Natural killer cell (primary cell): Measurements from ENCODE around the gene MID1. TPM values are rescaled to one million over a fixed set of nuclear protein-coding genes. Genes with fewer than 3 reads are reported as not detected.
A peak's percentile ranks its signal among the peaks of the same experiment; 100 is the strongest.

Experiments
- ATAC-seq, 3 donors: fragments of 150-1000 bp in 2 of 3; fragments of 200-7000 bp in 1 of 3; cut with Tn5 transposase; 1 replicate in 1 of 3; 2 replicates in 2 of 3; pipeline ENCODE4 v1.10.0; 2021; ENCODE audit warnings: mild to moderate bottlenecking in 2 of 3, moderate library complexity in 2 of 3
- DNase-seq, 2 donors: peaks; one replicate each; pipeline versions ENCODE4 v3.0.0 to v3.0.0-alpha.2; 2013 to 2021; ENCODE audit warnings: mixed read lengths in 1 of 2
- H3K27ac ChIP-seq: one replicate; pipeline ENCODE4 v1.5.1; 2013; ENCODE audit warnings: mild to moderate bottlenecking, low read length
- H3K27me3 ChIP-seq: one replicate; pipeline ENCODE4 v1.6.1; 2013; ENCODE audit warnings: low read length; ENCODE audit not compliant: control insufficient read depth, insufficient read depth
- H3K36me3 ChIP-seq: one replicate; pipeline ENCODE4 v1.6.1; 2013; ENCODE audit warnings: low read length; ENCODE audit not compliant: control insufficient read depth, insufficient read depth
- H3K4me1 ChIP-seq: one replicate; pipeline ENCODE4 v1.6.1; 2013; ENCODE audit warnings: low read length; ENCODE audit not compliant: control insufficient read depth, insufficient read depth
- H3K4me3 ChIP-seq: one replicate; pipeline ENCODE4 v1.5.1; 2013; ENCODE audit warnings: low read length
- H3K9me3 ChIP-seq: one replicate; pipeline ENCODE4 v1.6.1; 2013; ENCODE audit warnings: low read length; ENCODE audit not compliant: control insufficient read depth, insufficient read depth
- H3K27ac Mint-ChIP-seq, 2 donors: one replicate each; pipeline ENCODE4 v1.8.0; 2022; ENCODE audit warnings: mild to moderate bottlenecking in 2 of 2, mixed read lengths in 2 of 2, moderate library complexity in 1 of 2
- H3K27me3 Mint-ChIP-seq, 2 donors: one replicate each; pipeline ENCODE4 v1.8.0; 2022; ENCODE audit warnings: low read depth in 2 of 2, mixed read lengths in 2 of 2
- H3K36me3 Mint-ChIP-seq: one replicate; pipeline ENCODE4 v1.8.0; 2022; ENCODE audit warnings: mixed read lengths
- H3K4me1 Mint-ChIP-seq, 2 donors: one replicate each; pipeline ENCODE4 v1.8.0; 2022; ENCODE audit warnings: mixed read lengths in 2 of 2
- H3K4me3 Mint-ChIP-seq: one replicate; pipeline ENCODE4 v1.8.0; 2022; ENCODE audit warnings: mild to moderate bottlenecking, moderate library complexity, mixed read lengths
- H3K9me3 Mint-ChIP-seq, 2 donors: one replicate each; pipeline ENCODE4 v1.8.0; 2022; ENCODE audit warnings: mixed read lengths in 2 of 2
- CTCF ChIP-seq: fragments of 200-600 bp; IDR thresholded peaks from one replicate; pipeline ENCODE4 v1.8.0; 2022; ENCODE audit warnings: antibody characterized with exemption
- WGBS: methylation state at CpG from one replicate; pipeline ENCODE4 v1.1.7; 2013; ENCODE audit warnings: missing lambda C conversion rate; ENCODE audit not compliant: insufficient coverage; 5-methylcytosine and 5-hydroxymethylcytosine counted together
- intact Hi-C: fragments of 100-400 bp; cut with micrococcal nuclease; formaldehyde crosslinking; loops from one replicate; pipeline ENCODE4 v1.14.2; 2022
- total RNA-seq, 4 donors: library from RNA; stranded (reverse); fragments of 120-200 nt in 1 of 4; gene quantifications; one replicate each; pipeline versions ENCODE4 v1.2.3 to v1.2.4, GENCODE V29; 2013 to 2022

The MID1 gene
- total RNA-seq, 3 donors from 2014 or later (not counting 1 experiment from before 2014, with no cell fraction given), result not detected

- no peak for TF ChIP-seq CTCF
- no peaks in the 10 kb centered on the region for H3K36me3 ChIP-seq
- Mint-ChIP-seq H3K4me3 (no peak overlapping the region), H3K27ac (no peak overlapping the region), H3K27me3 (no peaks in the 10 kb centered on the region), H3K36me3 (no peaks in the 10 kb centered on the region), H3K4me1 (no peaks in the 10 kb centered on the region), H3K9me3 (peaks cover 0 to 2% of the 10 kb centered on the region in 2 donors)
- H3K27ac ChIP-seq, result no peak overlapping the region
- no peak overlapping the region for H3K4me3 ChIP-seq
- H3K27me3 ChIP-seq, result no peaks in the 10 kb centered on the region
- H3K4me1 ChIP-seq, result no peaks in the 10 kb centered on the region
- DNase-seq (no peak), ATAC-seq (no peak)
- no peaks in the 10 kb centered on the region for H3K9me3 ChIP-seq
- WGBS, result no CpG with 5 or more reads among the region's 1 CpG
- intact Hi-C loops, result no loop called here
Measured at GRCh38 chrX:10474510-10474909, 145.9 kb downstream of the MID1 start.

GRCh38 chrX:10471418-10471817 lies 149.0 kb downstream of the MID1 start:
- WGBS, result no CpG with 5 or more reads among the region's 3 CpGs
- H3K27ac Mint-ChIP-seq, result no peak overlapping the region

GRCh38 chrX:10470009-10470408 lies 150.4 kb downstream of the MID1 start:
- Mint-ChIP-seq H3K36me3 (no peaks in the 10 kb centered on the region), H3K4me3 (no peak overlapping the region), H3K27ac (no peak overlapping the region), H3K9me3 (no peaks in the 10 kb centered on the region), H3K4me1 (peaks cover 0 to 5% of the 10 kb centered on the region in 2 donors), H3K27me3 (no peaks in the 10 kb centered on the region)
- no peak for TF ChIP-seq CTCF
- Histone ChIP-seq H3K36me3 (no peaks in the 10 kb centered on the region), H3K9me3 (no peaks in the 10 kb centered on the region), H3K4me3 (no peak overlapping the region), H3K27ac (no peak overlapping the region), H3K27me3 (no peaks in the 10 kb centered on the region), H3K4me1 (no peaks in the 10 kb centered on the region)
- intact Hi-C loops, result no loop called here
- no peak for ATAC-seq
- DNase-seq, result no peak

More at GRCh38 chrX:10471418-10471817, 149.0 kb downstream of the MID1 start:
- no peaks in the 10 kb centered on the region for H3K4me1 ChIP-seq
- no peak overlapping the region for H3K27ac ChIP-seq
- Mint-ChIP-seq H3K27me3 (no peaks in the 10 kb centered on the region), H3K36me3 (no peaks in the 10 kb centered on the region), H3K4me3 (no peak overlapping the region), H3K9me3 (no peaks in the 10 kb centered on the region), H3K4me1 (peaks cover 0 to 5% of the 10 kb centered on the region in 2 donors)
- H3K27me3 ChIP-seq, result no peaks in the 10 kb centered on the region
- no peak overlapping the region for H3K4me3 ChIP-seq
- no peak for DNase-seq
- no peak for ATAC-seq
- H3K9me3 ChIP-seq, result no peaks in the 10 kb centered on the region
- no peak for TF ChIP-seq CTCF
- no peaks in the 10 kb centered on the region for H3K36me3 ChIP-seq
- intact Hi-C loops, result no loop called here

- peaks cover 0 to 5% of the 10 kb centered on the region in 2 donors for H3K4me1 Mint-ChIP-seq
- H3K4me3 Mint-ChIP-seq, result no peak overlapping the region
- 8% methylated on average over 3 of the region's 3 CpGs for WGBS
- Histone ChIP-seq H3K9me3 (no peaks in the 10 kb centered on the region), H3K4me3 (no peak overlapping the region), H3K36me3 (no peaks in the 10 kb centered on the region), H3K27ac (no peak overlapping the region), H3K4me1 (no peaks in the 10 kb centered on the region), H3K27me3 (no peaks in the 10 kb centered on the region)
- no peak for TF ChIP-seq CTCF
- intact Hi-C loops, result no loop called here
- ATAC-seq (peak in 1 of 3 donors; percentile 27), DNase-seq (no peak)
- H3K9me3 Mint-ChIP-seq, result no peaks in the 10 kb centered on the region
- H3K36me3 Mint-ChIP-seq, result no peaks in the 10 kb centered on the region
- H3K27me3 Mint-ChIP-seq, result no peaks in the 10 kb centered on the region
- no peak overlapping the region for H3K27ac Mint-ChIP-seq
Measured at GRCh38 chrX:10467793-10468192, 152.6 kb downstream of the MID1 start.
